HG03095 (cell line): Measurements from ENCODE around the gene SOX9.
"Not testable (repeated sequence)": the region's sequence is repeated elsewhere in the genome, so short reads cannot be mapped to it uniquely, and the experiment has no call there.

ENCODE experiments used
- ATAC-seq: cut with Tn5 transposase; IDR thresholded peaks from one replicate; pipeline ENCODE4 v1.9.1; 2021; ENCODE audit warnings: moderate library complexity; ENCODE audit not compliant: unreplicated experiment

The SOX9 gene

DNA sequence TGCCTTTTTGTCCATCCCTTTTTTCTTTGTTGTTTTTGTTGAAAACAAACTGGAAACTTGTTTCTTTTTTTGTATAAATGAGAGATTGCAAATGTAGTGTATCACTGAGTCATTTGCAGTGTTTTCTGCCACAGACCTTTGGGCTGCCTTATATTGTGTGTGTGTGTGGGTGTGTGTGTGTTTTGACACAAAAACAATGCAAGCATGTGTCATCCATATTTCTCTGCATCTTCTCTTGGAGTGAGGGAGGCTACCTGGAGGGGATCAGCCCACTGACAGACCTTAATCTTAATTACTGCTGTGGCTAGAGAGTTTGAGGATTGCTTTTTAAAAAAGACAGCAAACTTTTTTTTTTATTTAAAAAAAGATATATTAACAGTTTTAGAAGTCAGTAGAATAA is 4.9 kb downstream of the SOX9 start:
- ATAC-seq, result no peak

DNA sequence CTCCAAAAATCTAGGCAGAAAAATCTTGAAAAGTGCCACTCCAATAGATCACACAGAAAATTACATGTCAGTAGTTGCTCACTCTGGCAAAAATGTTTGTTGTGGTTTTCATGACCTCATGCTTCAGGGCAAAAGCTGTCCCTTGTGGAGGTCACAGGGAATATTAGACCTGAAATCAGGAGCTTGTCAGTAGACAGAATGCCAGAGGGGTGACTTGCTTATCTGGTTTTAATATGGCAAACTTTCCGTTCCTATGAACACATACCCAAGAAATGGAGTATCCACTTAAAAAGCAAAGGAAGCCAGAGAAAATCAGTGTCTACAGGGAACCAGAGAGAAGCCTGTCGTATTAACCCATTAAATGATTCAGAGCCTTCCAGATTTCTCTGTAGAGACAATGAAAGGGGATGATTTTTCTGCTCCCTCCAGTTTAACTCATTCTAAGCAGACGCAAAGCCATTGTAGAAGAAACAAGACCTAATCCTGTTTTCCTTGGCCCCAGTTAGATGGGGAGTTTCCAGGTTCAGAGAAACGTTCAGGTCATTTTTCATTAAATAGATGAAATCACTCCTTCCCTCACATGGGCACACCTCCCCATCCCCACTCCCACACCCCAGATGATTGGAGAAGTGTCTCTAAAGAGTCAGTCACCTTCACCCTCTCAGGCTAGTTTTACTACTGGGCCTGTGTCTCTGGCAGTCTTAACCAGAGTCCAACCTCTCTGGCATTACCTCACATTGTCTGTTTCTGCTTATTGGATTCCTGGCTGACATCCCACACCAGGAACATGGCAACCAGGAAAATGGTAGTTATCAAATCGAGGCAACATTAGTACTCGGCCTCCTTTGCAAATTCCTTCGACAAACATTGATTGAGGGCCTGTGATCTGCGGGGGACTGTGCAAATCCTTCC is 6.0 kb downstream of the SOX9 start:
- no peak for ATAC-seq

DNA sequence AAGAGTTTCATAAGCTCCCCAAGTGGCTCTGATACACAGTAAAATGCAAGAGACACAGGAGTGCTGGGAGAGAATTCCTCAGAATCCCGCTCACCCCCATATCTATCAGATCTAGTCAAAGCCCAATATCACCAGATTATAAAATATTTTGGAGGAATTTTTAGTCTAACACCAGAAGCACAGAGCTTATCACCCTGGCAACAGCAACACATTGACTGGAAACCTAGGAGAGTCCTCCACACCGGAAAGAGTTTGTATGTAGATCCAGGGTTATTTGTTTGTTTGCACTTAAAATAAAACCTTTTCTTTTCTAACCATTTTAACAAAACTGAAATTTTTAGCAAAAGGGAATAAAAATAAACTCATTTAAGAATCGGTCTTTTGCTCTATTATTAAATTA is 7.2 kb downstream of the SOX9 start:
- no peak for ATAC-seq

DNA sequence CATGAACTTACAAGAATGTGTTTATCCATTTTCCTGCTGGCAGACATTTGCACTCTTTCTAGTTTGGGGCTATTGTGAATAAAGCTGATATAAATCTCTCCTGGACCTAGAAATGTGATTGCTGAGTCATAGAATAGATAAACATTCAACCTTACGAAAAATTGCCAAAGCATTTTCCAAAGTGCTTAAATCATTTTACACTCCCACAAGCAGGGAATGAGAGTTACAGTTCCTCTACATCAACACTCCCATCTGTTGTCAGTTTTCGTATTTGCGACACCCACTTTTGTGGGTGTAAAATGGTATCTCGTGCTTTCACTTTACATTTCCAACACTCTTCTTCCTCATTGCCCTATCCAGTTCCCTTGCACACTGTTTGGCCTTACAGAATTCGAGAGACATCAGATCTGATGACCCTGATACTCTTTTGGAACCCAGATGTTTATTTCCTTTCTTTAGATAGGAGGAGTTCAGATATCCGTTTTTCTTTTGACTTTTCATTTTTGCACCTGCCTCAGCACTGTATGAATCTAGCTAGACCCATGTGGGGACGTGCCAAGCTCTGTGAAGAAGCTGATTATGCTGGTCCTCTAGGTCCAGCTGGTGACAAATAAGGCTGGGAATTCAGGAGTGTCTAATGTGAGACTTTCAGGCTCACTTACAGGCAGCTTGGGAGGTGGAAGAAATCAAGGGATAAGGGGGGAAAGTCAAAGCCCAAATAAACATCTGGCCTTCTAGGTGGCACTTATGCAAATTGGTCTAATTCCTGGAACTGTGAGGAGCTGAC is 14.0 kb downstream of the SOX9 start:
- no peak for ATAC-seq

DNA sequence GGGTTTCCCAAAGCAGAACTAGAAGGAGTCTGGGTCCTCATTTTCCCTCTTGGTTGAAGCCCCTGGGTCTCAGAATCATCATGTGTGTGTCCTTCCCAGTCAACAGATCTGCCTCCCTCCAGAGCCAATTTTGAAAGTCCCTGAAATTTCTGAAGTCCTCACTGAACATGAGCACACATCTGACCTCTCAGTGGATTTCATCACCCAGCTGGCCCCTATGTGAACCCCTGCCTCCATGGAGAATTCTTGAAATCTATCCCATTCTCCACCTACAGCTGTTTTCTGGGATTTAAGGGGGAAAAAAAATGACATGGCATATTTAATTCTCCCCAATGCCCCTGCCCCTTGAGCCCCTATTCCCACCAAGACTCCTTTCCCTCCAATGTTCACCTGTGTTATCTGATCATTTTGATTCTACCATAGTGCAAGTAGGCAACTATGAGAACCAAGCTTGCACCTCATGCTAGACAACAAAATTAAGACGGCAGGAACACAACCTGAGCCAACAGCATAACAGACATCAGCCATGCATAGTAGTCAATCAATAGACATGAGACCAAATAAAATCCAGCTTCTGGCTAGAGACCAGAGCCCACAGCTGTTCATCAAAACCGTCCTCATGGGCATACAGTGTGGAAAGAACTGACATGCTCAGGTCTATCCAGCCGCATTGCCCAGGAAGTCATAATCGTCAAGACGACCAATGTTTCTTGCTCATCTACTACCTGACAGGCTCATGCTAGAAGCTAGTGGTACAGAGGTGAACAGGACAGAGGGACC is 14.9 kb downstream of the SOX9 start:
- ATAC-seq, result no peak

DNA sequence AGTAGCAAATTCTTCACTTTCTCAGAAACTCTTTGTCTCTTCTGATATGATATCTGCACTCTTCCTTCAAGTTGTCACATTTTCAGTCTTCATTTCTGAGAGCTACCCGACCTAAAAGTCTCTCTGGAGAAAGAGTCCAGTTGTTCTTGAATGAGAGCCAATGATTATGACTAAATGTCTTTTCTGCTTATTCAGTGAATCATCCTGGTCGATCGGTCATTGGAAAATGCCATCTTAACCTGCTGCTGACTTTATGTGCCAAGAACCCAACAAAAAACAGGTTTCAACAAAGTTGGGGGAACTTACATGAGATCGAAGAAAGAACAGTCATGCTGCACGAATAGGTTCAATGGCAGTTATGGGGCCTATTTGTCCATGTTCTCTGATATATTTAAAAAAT is 15.9 kb downstream of the SOX9 start:
- no peak for ATAC-seq

DNA sequence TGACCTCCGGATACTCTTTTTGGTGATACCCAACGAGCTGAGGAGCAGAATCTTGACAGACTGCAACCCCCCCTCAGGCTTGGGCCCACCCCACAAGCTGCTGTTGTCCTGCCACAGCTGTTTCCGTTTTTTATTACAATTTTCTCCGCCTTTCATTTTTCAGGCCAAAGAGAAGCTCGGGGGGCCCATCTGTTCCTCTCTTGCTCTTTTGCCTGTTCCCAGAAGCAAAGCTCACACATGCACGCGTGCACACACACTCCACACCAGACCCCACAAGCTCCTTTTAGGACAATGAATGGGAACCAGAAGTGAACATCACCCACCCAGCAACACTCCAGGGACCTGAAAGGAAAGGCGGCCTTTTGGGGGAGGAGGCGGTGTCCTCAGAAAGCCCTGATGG is 16.3 kb downstream of the SOX9 start:
- ATAC-seq, result no peak

DNA sequence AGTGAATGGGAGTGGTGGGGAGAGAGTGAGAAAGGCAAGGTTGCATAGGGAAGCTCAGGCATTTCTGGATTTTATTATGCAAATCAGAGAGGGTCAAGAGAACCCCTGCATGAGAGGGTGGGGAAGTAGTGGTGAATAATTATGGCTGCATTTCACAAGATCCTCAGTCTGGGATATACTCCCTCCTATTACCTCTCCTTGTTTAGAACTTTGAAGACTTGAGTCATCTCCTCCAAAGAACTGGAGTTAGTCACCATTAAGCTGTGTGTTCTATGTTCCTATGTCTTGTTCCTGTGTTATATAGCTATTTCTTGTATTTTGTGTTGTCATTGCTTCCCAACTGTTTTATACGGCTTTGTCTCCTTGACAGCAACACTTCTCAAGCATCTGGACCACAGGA is 18.4 kb downstream of the SOX9 start:
- no peak for ATAC-seq

DNA sequence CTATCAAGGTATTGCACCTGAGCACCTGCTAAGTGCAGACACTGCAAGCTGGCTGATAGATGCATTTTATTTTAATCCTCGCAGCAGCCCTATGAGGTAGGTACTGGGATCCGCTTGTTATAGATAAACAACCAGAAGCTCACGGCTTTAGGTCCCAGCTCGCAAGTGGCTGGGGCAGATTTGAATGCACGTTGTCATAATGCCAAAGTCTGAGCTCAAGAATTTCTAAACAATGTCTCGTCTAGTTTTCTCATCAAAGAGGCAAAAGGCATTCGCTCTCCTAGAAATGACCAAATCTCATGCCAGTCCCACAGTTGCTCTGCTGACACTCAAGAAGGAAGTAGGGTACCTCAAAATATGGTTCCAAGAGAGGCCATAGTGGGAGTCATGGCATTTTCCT is 20.5 kb downstream of the SOX9 start:
- no peak for ATAC-seq

DNA sequence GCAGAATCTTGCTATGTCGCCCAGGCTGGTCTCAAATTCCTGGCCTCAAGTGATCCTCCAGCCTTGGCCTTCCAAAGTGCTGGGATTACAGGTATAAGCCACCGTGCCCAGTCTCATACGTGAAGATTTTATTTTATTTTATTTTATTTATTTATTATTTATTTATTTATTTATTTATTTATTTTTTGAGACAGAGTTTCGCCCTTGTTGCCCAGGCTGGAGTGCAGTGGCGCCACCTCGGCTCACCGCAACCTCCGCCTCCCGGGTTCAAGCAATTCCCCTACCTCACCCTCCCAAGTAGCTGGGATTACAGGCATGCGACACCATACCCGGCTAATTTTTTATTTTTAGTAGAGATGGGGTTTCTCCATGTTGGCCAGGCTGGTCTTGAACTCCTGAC is 21.3 kb downstream of the SOX9 start:
- not testable (repeated sequence) for ATAC-seq

DNA sequence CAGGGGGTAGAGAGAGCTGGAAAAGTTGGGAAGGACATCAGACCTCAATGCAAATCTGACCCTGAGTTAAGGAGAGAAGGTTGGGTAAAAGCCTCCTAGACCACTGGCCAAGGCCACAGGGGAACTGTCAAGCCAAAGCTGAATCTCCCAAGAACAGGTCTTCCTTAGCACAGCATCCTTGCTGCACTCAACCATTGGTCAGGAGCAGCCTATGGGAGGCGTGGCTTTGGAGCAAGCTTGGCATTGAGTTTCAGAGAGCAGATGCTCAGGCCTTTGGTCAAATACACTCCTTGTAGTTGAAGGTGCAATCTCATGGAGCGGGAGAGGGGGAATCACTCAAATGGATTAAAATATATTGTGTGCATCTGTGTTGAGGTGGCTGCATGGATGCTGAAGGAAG is 21.8 kb downstream of the SOX9 start:
- no peak for ATAC-seq

DNA sequence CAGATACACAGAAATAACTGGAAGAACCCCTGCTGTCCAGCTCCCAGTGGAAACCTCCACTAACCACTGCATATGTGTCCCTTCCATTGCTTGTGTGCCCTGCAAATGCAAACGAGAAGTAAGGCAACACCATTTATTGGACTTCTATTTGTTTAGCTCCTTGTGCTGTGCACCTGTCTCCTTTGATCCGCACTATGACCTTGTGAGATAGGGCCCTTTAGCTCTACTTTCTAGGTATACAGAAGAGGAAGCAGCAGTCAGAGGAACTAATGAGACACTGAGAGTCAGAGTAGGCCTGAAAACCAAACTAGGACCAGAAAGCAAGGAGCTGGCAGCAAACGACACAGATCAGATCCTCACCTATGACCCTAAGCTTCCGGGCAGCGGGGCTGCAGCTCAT is 22.4 kb downstream of the SOX9 start:
- ATAC-seq, result no peak

DNA sequence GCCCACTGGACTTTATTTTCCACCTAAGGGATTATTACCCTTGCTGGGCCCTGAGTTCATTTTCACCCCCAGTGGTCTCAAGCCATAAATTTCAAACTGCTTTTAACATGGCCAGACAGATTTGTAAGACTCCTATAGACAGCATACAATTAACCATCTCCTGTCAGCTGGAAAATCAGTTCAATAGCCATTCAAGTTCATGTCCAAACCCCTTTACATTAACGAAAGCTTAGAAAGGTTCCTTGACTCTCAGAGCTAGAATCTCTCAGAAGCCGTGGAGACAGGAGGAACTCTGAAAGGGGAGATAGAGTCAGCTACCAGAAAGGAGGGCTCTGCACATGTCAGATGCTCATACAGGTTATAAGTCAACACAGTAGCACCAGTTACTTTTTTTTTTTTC is 23.3 kb downstream of the SOX9 start:
- ATAC-seq, result no peak

DNA sequence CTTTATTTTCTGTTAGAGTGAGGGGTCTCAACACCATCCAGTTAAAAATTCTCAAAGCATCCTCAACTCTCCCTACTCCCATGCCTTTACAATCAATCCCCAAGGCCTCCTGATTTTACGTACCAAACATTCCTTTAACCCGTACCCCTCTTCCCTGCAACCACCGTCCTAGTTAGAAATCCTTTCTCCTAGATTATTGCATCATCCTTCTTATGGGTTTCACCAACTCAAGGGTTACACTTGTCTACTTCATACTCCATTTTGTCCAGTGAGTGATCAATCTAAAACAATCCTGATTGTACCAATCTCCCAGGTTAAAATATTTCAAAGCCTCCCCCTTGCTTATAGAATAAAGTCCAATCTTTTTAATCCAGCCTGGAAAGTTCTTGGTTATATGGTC is 24.7 kb downstream of the SOX9 start:
- no peak for ATAC-seq

DNA sequence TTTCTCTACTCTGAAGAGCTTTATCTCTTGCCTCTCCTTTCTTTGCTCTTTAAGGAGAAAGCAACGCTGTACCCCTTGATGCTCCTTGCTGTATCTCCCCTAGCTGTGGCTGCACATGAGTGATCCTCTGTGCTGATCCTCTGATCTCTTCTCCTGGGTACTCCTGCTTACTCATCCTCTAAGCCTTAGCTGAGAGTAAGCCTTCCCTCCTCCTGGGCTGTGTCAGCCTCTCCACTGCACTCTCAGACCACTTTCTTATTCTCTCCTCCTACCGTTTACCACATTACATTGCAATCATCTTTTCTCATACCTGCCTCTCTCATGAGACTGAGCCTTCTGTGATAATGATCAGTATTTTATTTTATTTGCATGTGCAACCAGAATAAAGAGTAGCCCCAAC is 25.1 kb downstream of the SOX9 start:
- no peak for ATAC-seq

DNA sequence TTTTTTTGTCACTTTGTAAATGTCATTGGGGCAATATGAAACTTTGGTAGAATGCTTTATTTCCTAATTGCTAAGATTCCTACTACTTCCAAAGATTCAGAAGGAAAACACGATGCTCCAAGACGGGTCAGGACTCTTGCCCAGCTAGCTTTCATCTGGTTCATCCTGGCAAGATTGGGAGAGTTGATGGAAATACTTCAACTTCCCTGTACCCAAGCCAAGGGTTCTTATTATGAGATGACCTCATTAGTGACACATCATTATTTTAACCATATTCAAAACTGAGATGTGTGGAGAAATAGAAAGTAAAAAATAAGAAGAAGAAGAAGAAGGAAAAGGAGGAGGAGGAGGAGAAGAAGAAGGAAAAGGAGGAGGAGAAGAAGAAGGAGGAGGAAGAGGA is 25.6 kb downstream of the SOX9 start:
- ATAC-seq, result no peak

DNA sequence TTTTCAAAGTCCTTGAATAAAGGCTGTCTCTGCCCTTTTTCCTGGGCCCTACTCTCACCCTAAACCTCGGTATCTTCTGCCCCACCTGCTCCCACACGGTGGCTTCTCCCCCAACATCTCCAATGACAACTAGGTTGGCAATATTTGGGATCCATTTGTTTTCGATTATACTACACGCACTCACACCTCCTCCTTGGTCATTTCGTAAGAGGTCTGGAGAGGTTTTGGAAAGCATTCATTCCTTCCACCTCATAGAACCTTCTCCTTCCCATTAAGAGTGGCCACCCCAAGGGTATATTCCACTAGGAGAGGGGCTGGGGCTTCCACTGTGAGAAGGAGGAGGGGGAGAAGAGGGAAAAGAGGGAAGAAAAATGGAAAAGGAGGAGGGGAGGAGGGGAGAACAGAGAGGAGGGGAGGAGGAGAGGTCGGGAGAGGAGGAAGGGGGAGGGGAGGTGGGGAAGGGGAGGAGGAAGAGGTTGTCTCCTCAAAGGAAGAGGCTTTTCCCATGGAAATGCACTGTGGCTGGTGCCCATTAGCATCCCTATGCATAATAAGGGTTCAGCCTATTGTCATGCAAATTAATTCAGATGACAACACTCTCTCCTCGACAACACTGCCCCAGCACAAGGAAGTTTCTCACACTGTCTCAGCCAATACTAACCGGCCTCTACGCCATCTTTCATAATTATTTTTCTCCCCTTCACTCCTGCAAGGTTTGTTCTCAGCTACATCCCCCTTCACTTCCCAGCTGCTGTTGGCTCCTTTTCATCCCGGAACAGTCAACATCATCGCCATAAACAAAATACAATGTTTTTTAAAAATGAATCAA is 30.0 kb downstream of the SOX9 start:
- ATAC-seq, result no peak

DNA sequence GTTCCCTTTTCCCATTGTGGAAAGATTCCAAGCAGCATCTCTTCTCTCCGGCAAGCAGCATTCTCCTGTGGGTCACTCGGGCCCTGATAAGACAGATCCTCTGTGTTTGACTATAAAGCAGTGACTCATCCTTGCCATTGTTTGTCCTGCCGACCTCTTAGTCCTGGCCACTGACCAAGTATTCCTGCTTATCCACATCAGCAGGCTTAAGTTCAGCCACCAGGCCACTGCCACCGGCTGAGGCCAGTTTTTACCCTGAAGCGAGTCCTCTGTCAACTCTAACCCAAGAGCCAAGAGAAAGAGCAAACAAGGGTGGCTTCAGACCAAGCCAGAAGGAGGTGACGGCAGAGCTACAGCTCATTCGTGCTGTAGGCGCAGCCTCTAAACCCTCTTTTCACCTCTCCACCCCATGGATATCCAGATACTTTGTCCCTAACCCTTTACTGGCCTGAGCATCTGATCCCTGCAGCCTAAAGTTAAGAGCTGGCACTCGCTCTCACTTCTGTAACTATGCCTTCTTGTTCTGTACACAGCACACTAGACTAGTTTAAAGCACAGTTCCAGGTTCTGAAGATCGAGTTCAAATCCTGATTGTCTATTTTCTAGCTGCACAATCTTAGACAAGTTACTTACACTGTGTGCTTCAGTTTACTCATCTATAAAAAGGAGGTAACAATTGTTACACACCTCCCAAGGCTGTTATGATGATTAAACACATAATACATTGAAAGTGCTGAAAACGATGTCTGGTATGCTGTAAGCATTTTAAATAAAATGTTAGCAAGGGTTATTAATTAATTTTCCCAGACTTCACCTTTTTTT is 31.0 kb downstream of the SOX9 start:
- no peak for ATAC-seq

DNA sequence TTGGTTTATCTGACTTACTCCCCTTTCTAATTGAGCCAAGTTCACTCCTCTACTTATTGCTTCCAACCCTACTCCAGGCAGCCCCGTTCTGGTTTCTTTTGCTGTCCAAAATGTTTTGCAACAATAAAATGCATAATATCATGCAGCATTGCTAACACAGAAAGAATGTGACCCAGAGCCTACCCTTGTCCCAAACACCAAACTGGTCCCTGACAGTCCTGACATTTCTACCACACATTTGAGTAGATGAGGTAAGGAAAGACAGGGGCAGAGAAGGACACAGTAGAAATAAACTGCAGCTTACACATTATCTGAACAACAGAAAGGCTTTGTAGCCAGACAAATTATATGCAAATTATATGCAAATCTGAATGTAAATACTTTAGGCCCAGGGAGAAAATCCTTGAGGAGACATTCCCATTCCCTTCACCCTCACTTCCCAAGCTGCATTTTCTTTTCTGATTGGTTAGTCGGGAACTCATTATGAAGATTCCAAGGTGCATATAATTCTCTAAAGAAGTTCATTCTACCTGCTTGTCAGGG is 31.6 kb downstream of the SOX9 start:
- no peak for ATAC-seq
